ENCODE data around the gene NOTUM.

Gene NOTUM

GRCh38 chr17:81940538-81941483 lies 20.2 kb downstream of the NOTUM start:
- H3K4me1 ChIP-seq: peaks cover 42 to 91% (median 70%) of the 10 kb centered on the region in 10 experiments
- peaks cover 0 to 19% (median 0%) of the 10 kb centered on the region in 11 experiments; a peak in 5 of 22 replicates for H3K27me3 ChIP-seq
- H3K9ac ChIP-seq: peak overlapping the region in 5 of 11 experiments; percentile 15 to 41 (median 21); a peak in 4 of 22 replicates
- H4K20me1 ChIP-seq: peaks cover 0 to 2% (median 0%) of the 10 kb centered on the region in 11 experiments; a peak in 3 of 22 replicates
- no peaks in the 10 kb centered on the region for H3K36me3 ChIP-seq
- TF ChIP-seq Cebpa-rat (IDR thresholded peaks at IDR 0.05): no peak
- peak overlapping the region; percentile 64 to 100 (median 100) for H3K4me2 ChIP-seq
- H3K9me3 ChIP-seq (replicated peaks in 1 of 11): no peaks in the 10 kb centered on the region
- 0 out of 20 replicates have a peak overlapping the region, but pooled peaks of 2 of the 10 experiments have one; percentile 5 to 11 for H3K4me3 ChIP-seq
- no peak overlapping the region; a peak in 1 of 22 replicates for H3K27ac ChIP-seq

- Histone ChIP-seq H3K4me3 (no peak overlapping the region), H3K36me3 (peaks cover 0 to 8% (median 0%) of the 10 kb centered on the region in 11 experiments; a peak in 8 of 22 replicates), H3K9ac (peak overlapping the region in 6 of 11 experiments; percentile 0 to 87 (median 50); a peak in 10 of 22 replicates), H3K4me2 (peak overlapping the region; percentile 69 to 100 (median 100); a peak in 21 of 22 replicates), H4K20me1 (peaks cover 0 to 11% (median 0%) of the 10 kb centered on the region in 11 experiments; a peak in 5 of 22 replicates), H3K4me1 (peaks cover 45 to 95% (median 78%) of the 10 kb centered on the region in 10 experiments), H3K27me3 (peaks cover 0 to 19% (median 0%) of the 10 kb centered on the region in 11 experiments; a peak in 5 of 22 replicates), H3K27ac (no peak overlapping the region), H3K9me3 (replicated peaks in 1 of 11) (no peaks in the 10 kb centered on the region)
- TF ChIP-seq Cebpa-rat (IDR thresholded peaks at IDR 0.05): no peak
Observed at GRCh38 chr17:81939881-81940385, 21.1 kb downstream of the NOTUM start.

DNA sequence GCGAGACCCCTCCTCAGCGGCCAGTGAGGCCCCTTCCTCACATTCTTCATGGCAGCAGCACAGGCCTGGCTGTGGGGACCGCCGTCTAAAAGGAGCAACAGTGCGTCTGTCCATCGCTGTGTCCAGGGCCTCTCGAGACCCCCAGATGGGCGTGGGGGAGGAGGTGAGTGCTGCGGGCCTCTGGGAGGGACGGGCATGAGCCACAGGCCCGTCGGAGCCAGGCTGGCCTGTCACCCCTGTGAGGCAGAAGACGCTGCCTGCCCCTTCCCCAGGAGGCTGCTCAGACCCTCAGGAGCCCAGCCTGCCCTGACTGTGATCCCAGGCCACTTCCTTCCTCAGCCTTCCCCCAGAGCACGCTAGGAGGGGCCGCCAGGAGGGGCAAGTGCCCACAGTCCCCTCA lies 21.8 kb downstream of the NOTUM start:
- Histone ChIP-seq H4K20me1 (peaks cover 0 to 18% (median 3%) of the 10 kb centered on the region in 11 experiments; a peak in 8 of 22 replicates), H3K27ac (peak overlapping the region in 7 of 11 experiments; percentile 6 to 40 (median 22); a peak in 10 of 22 replicates), H3K9me3 (replicated peaks in 1 of 11) (no peaks in the 10 kb centered on the region), H3K4me3 (peak overlapping the region in 2 of 10 experiments; percentile 8 to 16; a peak in 2 of 20 replicates), H3K4me2 (peak overlapping the region; percentile 69 to 100 (median 100)), H3K4me1 (peaks cover 45 to 96% (median 78%) of the 10 kb centered on the region in 10 experiments), H3K36me3 (peaks cover 0 to 15% (median 5%) of the 10 kb centered on the region in 11 experiments; a peak in 10 of 22 replicates), H3K9ac (peak overlapping the region in 9 of 11 experiments; percentile 10 to 87 (median 56); a peak in 17 of 22 replicates), H3K27me3 (peaks cover 0 to 19% (median 0%) of the 10 kb centered on the region in 11 experiments; a peak in 5 of 22 replicates)
- TF ChIP-seq Cebpa-rat (IDR thresholded peaks at IDR 0.05): no peak

DNA sequence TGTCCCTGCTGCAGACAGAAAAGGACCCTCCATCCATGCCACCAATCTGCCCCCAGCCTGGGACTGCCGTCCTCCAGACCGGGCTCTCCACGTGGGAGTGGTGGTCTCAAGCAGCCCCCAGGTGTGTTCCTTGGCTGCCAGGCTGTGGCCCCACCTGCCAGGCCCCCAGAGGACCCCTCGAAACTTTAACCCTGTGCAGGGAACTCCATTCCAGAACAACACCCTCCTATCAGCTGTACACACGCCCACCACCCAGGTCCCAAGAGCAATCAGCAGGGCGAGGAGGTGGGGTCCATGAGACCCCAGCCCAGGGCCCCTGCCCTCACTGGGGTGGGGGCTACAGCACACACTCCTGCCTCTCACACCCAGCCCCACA lies 25.3 kb downstream of the NOTUM start:
- Histone ChIP-seq H3K4me2 (peak overlapping the region; percentile 95 to 100 (median 100)), H3K4me3 (peak overlapping the region in 7 of 10 experiments; percentile 69 to 86 (median 75); a peak in 14 of 20 replicates), H3K9ac (peak overlapping the region in 7 of 11 experiments; percentile 15 to 90 (median 86); a peak in 10 of 22 replicates), H3K27ac (peak overlapping the region in 2 of 11 experiments; percentile 13 to 31; a peak in 3 of 22 replicates), H3K9me3 (replicated peaks in 1 of 11) (no peaks in the 10 kb centered on the region), H4K20me1 (peaks cover 0 to 53% (median 18%) of the 10 kb centered on the region in 11 experiments; a peak in 12 of 22 replicates), H3K36me3 (peaks cover 0 to 31% (median 18%) of the 10 kb centered on the region in 11 experiments; a peak in 11 of 22 replicates), H3K27me3 (peaks cover 0 to 3% (median 0%) of the 10 kb centered on the region in 11 experiments; a peak in 3 of 22 replicates), H3K4me1 (peaks cover 38 to 89% (median 79%) of the 10 kb centered on the region in 10 experiments)
- TF ChIP-seq Cebpa-rat (IDR thresholded peaks at IDR 0.05): no peak

DNA sequence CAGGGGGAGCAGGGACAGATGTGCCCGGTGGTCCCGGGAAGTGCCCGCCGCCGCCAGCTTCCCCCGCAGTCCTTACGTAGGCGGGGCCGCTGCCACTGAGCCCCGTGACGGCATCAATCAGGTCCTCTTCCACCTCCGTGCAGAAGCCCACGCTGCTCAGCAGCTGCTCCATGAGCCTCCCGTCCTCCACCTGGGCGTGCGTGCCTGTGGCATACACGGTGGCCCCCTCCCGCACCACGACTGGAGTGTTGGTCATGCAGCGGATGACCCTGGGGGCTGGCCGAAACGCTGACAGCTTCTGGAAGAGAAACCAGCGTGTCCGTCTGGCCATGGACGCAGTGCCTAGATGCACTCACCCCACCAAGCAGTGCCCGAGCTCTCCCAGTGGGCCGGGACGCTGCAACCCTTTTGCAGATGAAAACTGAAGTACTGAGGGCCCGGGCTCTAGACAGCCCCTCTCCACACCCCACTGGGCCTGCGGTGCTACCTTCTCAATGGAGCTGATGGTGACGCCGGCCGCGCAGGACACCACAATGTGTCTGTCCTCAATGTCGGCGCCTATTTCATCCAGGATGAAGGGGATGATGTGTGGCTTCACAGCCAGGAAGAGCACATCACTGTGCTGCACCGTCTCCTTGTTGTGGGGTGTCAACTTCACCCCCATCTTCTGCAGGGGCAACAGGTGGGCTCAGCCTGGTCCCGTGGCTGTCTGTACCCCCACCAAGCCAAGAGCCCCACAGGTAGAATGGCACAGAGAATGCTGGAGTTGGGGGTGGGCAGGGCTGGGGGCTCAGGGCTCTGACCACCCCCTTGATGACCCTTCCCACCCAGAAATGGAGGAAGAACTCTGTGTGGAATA lies 25.9 kb downstream of the NOTUM start:
- Histone ChIP-seq H3K36me3 (peaks cover 0 to 31% (median 18%) of the 10 kb centered on the region in 11 experiments; a peak in 11 of 22 replicates), H3K9ac (peak overlapping the region in 5 of 11 experiments; percentile 22 to 90 (median 86); a peak in 7 of 22 replicates), H3K27ac (no peak overlapping the region; a peak in 2 of 22 replicates), H3K4me1 (peaks cover 38 to 89% (median 78%) of the 10 kb centered on the region in 10 experiments), H3K9me3 (replicated peaks in 1 of 11) (no peaks in the 10 kb centered on the region), H3K4me3 (peak overlapping the region in 3 of 10 experiments; percentile 71 to 86 (median 82); a peak in 3 of 20 replicates), H3K27me3 (peaks cover 0 to 3% (median 0%) of the 10 kb centered on the region in 11 experiments; a peak in 3 of 22 replicates), H3K4me2 (peak overlapping the region in 10 of 11 experiments; percentile 95 to 100 (median 100); a peak in 20 of 22 replicates), H4K20me1 (peaks cover 0 to 59% (median 18%) of the 10 kb centered on the region in 11 experiments; a peak in 12 of 22 replicates)
- no peak for TF ChIP-seq Cebpa-rat (IDR thresholded peaks at IDR 0.05)

DNA sequence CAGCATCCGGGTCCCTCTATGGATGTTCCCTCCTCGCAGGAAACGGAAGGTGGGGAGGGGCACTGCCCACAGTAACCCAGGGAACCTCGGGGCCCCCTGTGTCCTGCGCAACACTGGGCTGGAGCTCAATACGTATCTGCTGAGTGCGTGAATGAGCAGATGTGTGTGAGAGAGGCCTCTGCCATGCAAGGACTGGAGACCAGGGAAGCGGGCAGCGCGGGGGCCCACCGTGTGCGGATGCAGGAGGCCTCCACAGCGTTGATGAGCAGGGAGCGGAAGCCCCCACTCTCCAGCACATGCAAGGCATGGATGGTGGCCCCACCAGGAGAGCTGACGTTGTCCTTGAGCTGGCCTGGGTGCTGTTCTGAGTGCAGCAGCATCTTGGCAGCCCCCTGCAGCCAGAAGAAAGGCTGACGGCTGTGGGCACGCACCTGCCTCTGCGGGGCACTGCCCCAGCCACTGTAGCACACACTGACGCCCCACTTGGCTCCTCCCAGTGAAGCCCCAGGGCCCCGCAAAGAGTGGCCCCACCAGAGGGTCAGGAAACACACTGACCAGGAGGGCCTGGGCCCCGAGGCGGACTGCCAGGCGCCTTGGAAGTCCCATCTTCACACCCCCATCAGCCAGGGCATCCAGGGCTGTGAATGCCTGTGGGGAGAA lies 26.8 kb downstream of the NOTUM start:
- H4K20me1 ChIP-seq: peaks cover 0 to 68% (median 23%) of the 10 kb centered on the region in 11 experiments; a peak in 12 of 22 replicates
- no peak for TF ChIP-seq Cebpa-rat (IDR thresholded peaks at IDR 0.05)
- no peaks in the 10 kb centered on the region for H3K9me3 ChIP-seq (replicated peaks in 1 of 11)
- H3K36me3 ChIP-seq: peaks cover 0 to 31% (median 18%) of the 10 kb centered on the region in 11 experiments; a peak in 11 of 22 replicates
- peaks cover 1 to 12% (median 5%) of the 10 kb centered on the region in 11 experiments; a peak in 17 of 22 replicates for H3K27me3 ChIP-seq
- H3K4me2 ChIP-seq: peak overlapping the region in 2 of 11 experiments; percentile 100; a peak in 2 of 22 replicates
- H3K4me3 ChIP-seq: no peak overlapping the region
- peak overlapping the region in 4 of 11 experiments; percentile 4 to 90 (median 22); a peak in 3 of 22 replicates for H3K9ac ChIP-seq
- peaks cover 33 to 89% (median 76%) of the 10 kb centered on the region in 10 experiments for H3K4me1 ChIP-seq
- H3K27ac ChIP-seq: no peak overlapping the region

DNA sequence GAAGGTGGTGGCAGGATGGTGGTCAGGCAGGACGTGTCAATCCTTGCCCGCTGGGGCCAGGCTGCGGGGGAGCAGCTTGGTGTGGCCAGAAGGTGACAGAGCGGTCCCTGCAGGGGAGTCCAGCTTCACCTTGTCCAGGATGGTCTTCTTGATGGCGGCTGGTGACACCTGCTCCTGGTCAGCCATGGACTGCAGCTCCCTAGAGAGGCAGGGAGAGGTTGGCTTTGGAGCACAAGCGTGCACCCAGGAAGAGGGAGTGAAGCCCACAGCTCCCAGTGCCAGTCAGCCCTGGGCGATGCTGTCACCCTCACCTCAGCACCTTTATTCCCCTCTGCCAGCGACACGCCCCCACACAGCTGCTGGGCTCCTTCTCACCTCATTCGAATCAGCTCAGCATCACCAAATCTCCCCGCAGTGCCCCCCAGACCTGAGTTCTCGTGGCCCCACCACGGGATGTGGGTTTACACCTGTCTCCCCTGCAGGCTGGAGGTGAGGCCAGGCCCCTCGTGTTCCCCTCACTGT lies 27.7 kb downstream of the NOTUM start:
- H3K4me3 ChIP-seq: no peak overlapping the region
- H3K4me2 ChIP-seq: no peak overlapping the region
- H3K27ac ChIP-seq: no peak overlapping the region
- no peaks in the 10 kb centered on the region for H3K9me3 ChIP-seq (replicated peaks in 1 of 11)
- H3K36me3 ChIP-seq: peaks cover 0 to 31% (median 18%) of the 10 kb centered on the region in 11 experiments; a peak in 11 of 22 replicates
- H4K20me1 ChIP-seq: peaks cover 0 to 77% (median 24%) of the 10 kb centered on the region in 11 experiments; a peak in 12 of 22 replicates
- peaks cover 11 to 20% (median 15%) of the 10 kb centered on the region in 11 experiments for H3K27me3 ChIP-seq
- no peak overlapping the region for H3K9ac ChIP-seq
- peaks cover 37 to 89% (median 76%) of the 10 kb centered on the region in 10 experiments for H3K4me1 ChIP-seq
- TF ChIP-seq Cebpa-rat (IDR thresholded peaks at IDR 0.05): no peak
